Measurements from ENCODE around the gene COL26A1. TPM values are rescaled to one million over a fixed set of nuclear protein-coding genes. Genes with fewer than 3 reads are reported as not detected.

Gene COL26A1
- total RNA-seq, 3 donors from 2014 or later (not counting 1 experiment from before 2014, with no cell fraction given): 0.16 TPM; not detected in 2

- no peak overlapping the region for H3K27ac ChIP-seq (ENCODE audit: low read length)
- DNase-seq (no peak), ATAC-seq (no peak)
- TF ChIP-seq, protein P1, sequence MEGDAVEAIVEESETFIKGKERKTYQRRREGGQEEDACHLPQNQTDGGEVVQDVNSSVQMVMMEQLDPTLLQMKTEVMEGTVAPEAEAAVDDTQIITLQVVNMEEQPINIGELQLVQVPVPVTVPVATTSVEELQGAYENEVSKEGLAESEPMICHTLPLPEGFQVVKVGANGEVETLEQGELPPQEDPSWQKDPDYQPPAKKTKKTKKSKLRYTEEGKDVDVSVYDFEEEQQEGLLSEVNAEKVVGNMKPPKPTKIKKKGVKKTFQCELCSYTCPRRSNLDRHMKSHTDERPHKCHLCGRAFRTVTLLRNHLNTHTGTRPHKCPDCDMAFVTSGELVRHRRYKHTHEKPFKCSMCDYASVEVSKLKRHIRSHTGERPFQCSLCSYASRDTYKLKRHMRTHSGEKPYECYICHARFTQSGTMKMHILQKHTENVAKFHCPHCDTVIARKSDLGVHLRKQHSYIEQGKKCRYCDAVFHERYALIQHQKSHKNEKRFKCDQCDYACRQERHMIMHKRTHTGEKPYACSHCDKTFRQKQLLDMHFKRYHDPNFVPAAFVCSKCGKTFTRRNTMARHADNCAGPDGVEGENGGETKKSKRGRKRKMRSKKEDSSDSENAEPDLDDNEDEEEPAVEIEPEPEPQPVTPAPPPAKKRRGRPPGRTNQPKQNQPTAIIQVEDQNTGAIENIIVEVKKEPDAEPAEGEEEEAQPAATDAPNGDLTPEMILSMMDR (IDR thresholded peaks at IDR 0.05): no peak
- H3K27me3 Mint-ChIP-seq (ENCODE audit: low read depth in 2 of 2): peaks cover 0 to 3% of the 10 kb centered on the region in 2 donors
- no peaks in the 10 kb centered on the region for H3K9me3 Mint-ChIP-seq
- no peak overlapping the region for H3K4me3 Mint-ChIP-seq
- no peaks in the 10 kb centered on the region for H3K9me3 ChIP-seq (ENCODE audit: control insufficient read depth, insufficient read depth, low read length)
- H3K27me3 ChIP-seq (ENCODE audit: control insufficient read depth, insufficient read depth, low read length): no peaks in the 10 kb centered on the region
- no peaks in the 10 kb centered on the region for H3K4me1 Mint-ChIP-seq
- intact Hi-C loops (cut with micrococcal nuclease): no loop called here
- H3K4me1 ChIP-seq (ENCODE audit: control insufficient read depth, insufficient read depth, low read length): no peaks in the 10 kb centered on the region
- H3K36me3 Mint-ChIP-seq: no peaks in the 10 kb centered on the region
- WGBS (ENCODE audit: insufficient coverage): 76% methylated on average over 6 of the region's 6 CpGs
- H3K27ac Mint-ChIP-seq: no peak overlapping the region
- H3K4me3 ChIP-seq (ENCODE audit: low read length): no peak overlapping the region
- H3K36me3 ChIP-seq (ENCODE audit: control insufficient read depth, insufficient read depth, low read length): no peaks in the 10 kb centered on the region
These were observed 192.1 kb downstream of the COL26A1 start for GRCh38 chr7:101554584-101555268.

DNA sequence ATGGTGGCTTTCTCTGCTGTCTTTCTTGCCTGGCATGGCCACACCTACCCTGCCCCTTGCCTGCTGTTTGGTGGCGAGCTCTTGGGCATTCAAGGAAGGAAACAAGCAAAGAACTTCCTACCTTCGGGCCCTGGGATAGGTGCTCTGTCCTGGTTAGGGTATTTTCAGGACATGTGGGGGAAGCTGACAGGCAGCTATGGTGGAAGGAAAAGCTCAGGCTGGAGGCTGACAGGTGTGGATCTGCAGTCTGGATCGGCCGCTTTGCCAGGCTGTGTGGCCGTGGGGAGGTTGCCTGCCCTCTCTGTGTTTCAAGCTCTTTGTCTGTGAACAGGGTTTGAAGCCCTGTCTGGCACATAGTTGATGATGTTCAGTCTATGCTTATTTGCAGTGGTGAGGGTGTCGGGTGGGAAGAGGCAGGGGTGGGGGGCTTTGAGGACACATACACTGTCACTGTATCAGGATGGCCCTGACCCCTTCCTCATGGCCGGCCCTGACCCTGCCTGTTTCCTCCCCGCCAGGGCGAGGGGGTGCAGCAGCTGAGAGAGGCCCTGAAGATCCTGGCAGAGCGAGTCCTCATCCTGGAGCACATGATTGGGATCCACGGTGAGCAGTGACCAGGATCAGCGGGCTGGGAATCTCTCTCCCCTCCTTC is 192.7 kb downstream of the COL26A1 start:
- H3K9me3 ChIP-seq (ENCODE audit: control insufficient read depth, insufficient read depth, low read length): no peaks in the 10 kb centered on the region
- Mint-ChIP-seq H3K4me3 (no peak overlapping the region), H3K9me3 (no peaks in the 10 kb centered on the region), H3K27me3 (ENCODE audit: low read depth in 2 of 2) (peaks cover 0 to 3% of the 10 kb centered on the region in 2 donors), H3K4me1 (no peaks in the 10 kb centered on the region), H3K36me3 (no peaks in the 10 kb centered on the region), H3K27ac (no peak overlapping the region)
- TF ChIP-seq, protein P1 (IDR thresholded peaks at IDR 0.05): no peak
- no peaks in the 10 kb centered on the region for H3K4me1 ChIP-seq (ENCODE audit: control insufficient read depth, insufficient read depth, low read length)
- 80% methylated on average over 12 of the region's 12 CpGs for WGBS (ENCODE audit: insufficient coverage)
- H3K27me3 ChIP-seq (ENCODE audit: control insufficient read depth, insufficient read depth, low read length): no peaks in the 10 kb centered on the region
- ATAC-seq (no peak), DNase-seq (no peak)
- H3K36me3 ChIP-seq (ENCODE audit: control insufficient read depth, insufficient read depth, low read length): no peaks in the 10 kb centered on the region
- H3K4me3 ChIP-seq (ENCODE audit: low read length): no peak overlapping the region
- intact Hi-C loops (cut with micrococcal nuclease): no loop called here
- H3K27ac ChIP-seq (ENCODE audit: low read length): no peak overlapping the region

DNA sequence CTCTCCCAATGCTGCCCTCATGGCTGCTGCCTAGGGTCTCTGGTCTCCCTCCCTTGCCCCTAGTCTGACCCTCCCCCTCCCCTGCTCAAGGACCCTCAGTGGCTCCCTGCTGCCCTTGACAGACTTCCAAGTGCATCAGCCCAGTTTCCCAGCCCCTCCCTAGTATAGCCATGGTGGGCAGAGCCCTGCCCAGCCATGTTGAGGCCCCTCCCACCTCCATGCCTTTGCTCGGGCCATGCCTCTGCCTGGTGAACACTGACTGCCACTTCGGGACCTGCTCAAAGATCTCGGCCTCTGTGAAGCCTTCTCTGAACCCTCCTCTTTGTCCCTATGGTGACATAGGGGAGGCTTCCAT is 193.2 kb downstream of the COL26A1 start:
- H3K4me1 Mint-ChIP-seq: no peaks in the 10 kb centered on the region
- no peaks in the 10 kb centered on the region for H3K36me3 Mint-ChIP-seq
- peaks cover 0 to 3% of the 10 kb centered on the region in 2 donors for H3K27me3 Mint-ChIP-seq (ENCODE audit: low read depth in 2 of 2)
- intact Hi-C loops (cut with micrococcal nuclease): no loop called here
- no peak overlapping the region for H3K27ac Mint-ChIP-seq
- H3K9me3 ChIP-seq (ENCODE audit: control insufficient read depth, insufficient read depth, low read length): no peaks in the 10 kb centered on the region
- no peaks in the 10 kb centered on the region for H3K36me3 ChIP-seq (ENCODE audit: control insufficient read depth, insufficient read depth, low read length)
- H3K4me3 Mint-ChIP-seq: no peak overlapping the region
- no peaks in the 10 kb centered on the region for H3K4me1 ChIP-seq (ENCODE audit: control insufficient read depth, insufficient read depth, low read length)
- no peaks in the 10 kb centered on the region for H3K27me3 ChIP-seq (ENCODE audit: control insufficient read depth, insufficient read depth, low read length)
- no peak for ATAC-seq
- no peak for DNase-seq
- TF ChIP-seq, protein P1 (IDR thresholded peaks at IDR 0.05): no peak
- H3K9me3 Mint-ChIP-seq: no peaks in the 10 kb centered on the region
- WGBS (ENCODE audit: insufficient coverage): 85% methylated on average over 3 of the region's 3 CpGs
- no peak overlapping the region for H3K4me3 ChIP-seq (ENCODE audit: low read length)
- H3K27ac ChIP-seq (ENCODE audit: low read length): no peak overlapping the region
